GM18498 (cell line): Measurements from ENCODE around the gene ALDH1L2.

Source experiments
- ATAC-seq: cut with Tn5 transposase; IDR thresholded peaks from one replicate; pipeline ENCODE4 v1.9.1; 2021; ENCODE audit warnings: mild to moderate bottlenecking, moderate library complexity; ENCODE audit not compliant: unreplicated experiment

The ALDH1L2 gene

GRCh38 chr12:105083551-105084105 lies 630 bp downstream of the ALDH1L2 start:
- peak; percentile 21 for ATAC-seq

- ATAC-seq = no peak
Observed at GRCh38 chr12:105083031-105083430, 1.2 kb downstream of the ALDH1L2 start.

- no peak for ATAC-seq
Observed at GRCh38 chr12:105078712-105079570, 5.3 kb downstream of the ALDH1L2 start.

GRCh38 chr12:105077435-105077834 lies 6.8 kb downstream of the ALDH1L2 start:
- ATAC-seq = no peak

GRCh38 chr12:105076913-105077312 lies 7.3 kb downstream of the ALDH1L2 start:
- no peak for ATAC-seq

GRCh38 chr12:105076098-105076497 lies 8.2 kb downstream of the ALDH1L2 start:
- no peak for ATAC-seq

- ATAC-seq = no peak
Observed at GRCh38 chr12:105072888-105073488, 11.3 kb downstream of the ALDH1L2 start.

GRCh38 chr12:105071981-105072380 lies 12.3 kb downstream of the ALDH1L2 start:
- no peak for ATAC-seq

GRCh38 chr12:105069936-105070702 lies 14.1 kb downstream of the ALDH1L2 start:
- ATAC-seq = no peak

GRCh38 chr12:105067511-105068031 lies 16.7 kb downstream of the ALDH1L2 start:
- ATAC-seq = no peak

GRCh38 chr12:105064564-105065178 lies 19.6 kb downstream of the ALDH1L2 start:
- no peak for ATAC-seq

GRCh38 chr12:105060715-105061378 lies 23.4 kb downstream of the ALDH1L2 start:
- no peak for ATAC-seq

- no peak for ATAC-seq
Observed at GRCh38 chr12:105057174-105057573, 27.1 kb downstream of the ALDH1L2 start.

- peak; percentile 63 for ATAC-seq
Observed at GRCh38 chr12:105053116-105053572, 31.1 kb downstream of the ALDH1L2 start.

- no peak for ATAC-seq
Observed at GRCh38 chr12:105051981-105052380, 32.3 kb downstream of the ALDH1L2 start.

- no peak for ATAC-seq
Observed at GRCh38 chr12:105048315-105048714, 35.9 kb downstream of the ALDH1L2 start.

- ATAC-seq = no peak
Observed at GRCh38 chr12:105047308-105047707, 37.0 kb downstream of the ALDH1L2 start.

GRCh38 chr12:105041186-105041585 lies 43.1 kb downstream of the ALDH1L2 start:
- no peak for ATAC-seq

GRCh38 chr12:105040476-105040875 lies 43.8 kb downstream of the ALDH1L2 start:
- ATAC-seq = no peak
